NCI-H1105 (cell line): ENCODE measurements around the gene SLC2A4RG.

Experiments
- DNase-seq: peaks from one replicate; lab custom pipeline; 2025; lab: John Stamatoyannopoulos, UW

Gene SLC2A4RG

DNA sequence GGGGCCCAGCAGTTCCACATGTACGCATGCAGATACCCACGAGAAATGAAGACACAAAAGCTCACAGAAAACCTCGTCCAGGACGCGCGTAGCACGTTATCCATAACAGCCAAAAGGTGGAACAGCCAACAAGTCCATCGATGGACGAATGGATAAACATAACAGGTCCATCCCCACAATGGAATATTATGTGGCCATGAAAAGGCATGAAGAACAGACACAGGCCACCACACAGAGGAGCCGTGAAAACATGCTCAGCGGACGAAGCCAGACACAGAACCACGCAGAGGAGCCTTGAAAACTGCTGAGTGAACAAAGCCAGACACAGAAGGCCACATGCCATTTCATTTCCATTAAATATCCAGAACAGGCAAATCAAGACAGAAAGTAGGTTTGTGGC lies 38.0 kb downstream of the SLC2A4RG start:
- no peak for DNase-seq

DNA sequence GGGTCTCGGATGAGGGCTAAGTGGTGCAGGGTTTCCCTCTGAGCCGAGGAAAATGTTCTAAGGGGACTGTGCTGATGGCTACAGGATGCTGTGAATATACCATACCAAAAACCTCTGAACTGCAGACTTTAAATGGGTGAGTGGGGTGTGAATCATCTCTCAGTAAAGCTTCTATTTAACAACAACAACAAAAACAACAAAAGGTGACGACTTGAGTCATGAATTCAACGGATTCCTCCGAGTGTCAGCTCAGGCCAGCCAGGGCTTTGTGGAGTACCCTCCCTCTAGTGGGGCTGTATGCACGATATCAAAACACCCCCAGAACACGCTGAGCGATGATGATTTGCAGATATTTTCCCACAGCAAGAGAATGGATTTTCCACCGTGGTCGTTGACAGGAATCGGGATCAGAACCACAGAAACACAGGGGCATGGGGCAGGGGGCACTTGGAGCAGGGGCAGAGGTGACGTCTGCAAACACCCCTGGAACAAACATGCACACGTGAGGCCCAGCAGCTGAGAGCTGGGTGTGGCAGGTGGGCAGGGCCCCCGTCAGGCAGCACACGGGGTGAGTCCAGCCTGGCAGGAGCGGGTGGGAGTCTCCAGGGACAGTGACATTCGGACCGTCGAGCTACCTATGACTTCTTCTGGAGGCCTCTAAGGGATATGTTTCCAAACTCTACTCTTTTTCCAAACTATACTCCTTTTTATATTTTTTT lies 38.6 kb downstream of the SLC2A4RG start:
- no peak for DNase-seq

DNA sequence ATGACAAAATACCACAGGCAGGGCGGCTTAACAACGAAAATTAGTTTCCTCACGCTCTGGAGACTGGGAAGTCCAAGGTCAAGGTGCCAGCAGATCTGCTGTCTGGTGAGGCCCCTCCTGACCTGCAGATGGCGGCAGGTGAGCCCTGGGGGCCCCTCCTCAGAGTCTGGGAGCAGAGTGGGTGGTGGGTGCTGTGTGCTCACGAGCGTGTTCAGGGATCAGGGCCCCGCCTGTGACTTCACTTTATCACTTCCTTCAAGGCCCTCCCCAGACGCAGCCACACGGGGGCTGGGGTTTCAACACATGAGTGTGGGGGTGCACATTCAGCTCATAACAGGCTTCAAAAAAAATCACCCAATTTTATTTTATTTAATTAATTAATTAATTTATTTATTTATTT lies 39.3 kb downstream of the SLC2A4RG start:
- DNase-seq = no peak

DNA sequence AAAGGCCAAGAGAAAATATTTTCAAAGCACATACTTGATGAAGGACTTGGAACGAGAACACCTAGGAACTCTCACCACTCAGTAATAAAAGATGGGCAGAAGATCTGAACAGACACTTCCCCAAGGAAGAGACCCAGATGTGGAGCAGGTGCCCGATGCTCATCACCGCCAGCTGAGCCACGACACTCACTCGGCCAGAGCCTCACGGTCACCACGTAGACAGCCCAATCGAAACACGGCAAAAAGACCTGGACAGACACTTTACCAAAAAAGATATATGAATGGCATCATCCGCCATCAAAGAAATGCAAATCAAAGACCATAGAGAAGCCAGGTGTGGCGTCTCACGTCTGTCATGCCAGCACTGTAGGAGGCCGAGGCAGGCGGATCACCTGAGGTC lies 41.6 kb downstream of the SLC2A4RG start:
- DNase-seq = no peak

DNA sequence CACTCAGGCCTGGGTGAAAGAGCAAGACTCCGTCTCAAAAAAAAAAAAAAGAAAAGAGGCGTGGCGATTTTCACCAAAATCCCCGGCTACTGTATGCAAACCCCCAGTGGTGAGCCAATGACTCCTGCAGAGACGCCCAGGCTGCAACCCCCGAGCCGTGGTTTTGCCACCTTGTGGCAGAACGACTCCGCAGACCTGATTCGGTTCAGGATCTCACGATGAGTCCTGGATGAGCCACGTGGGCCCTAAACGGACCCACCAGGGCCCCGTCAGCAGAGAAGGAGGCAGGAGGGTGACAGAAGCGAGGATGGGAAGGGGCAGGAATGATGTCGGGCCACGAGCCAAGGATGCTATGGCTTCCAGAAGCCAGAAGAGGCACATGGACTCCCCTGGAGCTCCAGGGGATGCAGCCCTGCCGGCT lies 42.5 kb downstream of the SLC2A4RG start:
- no peak for DNase-seq

DNA sequence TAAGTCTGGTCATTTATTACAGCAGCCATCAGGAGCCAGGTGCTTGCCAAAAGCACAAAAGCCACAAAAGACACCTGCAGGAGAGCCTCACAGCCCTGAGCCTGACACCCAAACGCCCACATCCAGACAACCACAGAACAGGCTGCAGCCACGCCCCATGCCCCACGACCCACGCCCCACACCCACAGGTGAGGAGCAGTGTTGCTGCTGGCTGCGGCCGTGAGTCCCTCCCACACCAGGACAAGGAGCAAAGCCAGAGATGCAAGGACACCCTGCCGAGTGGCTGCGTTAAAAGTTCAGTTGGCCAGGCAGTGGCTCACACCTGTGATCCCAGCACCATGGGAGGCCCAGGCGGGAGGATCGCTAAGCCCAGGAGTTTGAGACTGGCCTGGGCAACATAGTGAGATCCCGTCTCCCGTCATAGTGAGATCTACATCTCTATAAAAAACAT lies 43.0 kb downstream of the SLC2A4RG start:
- DNase-seq = no peak

DNA sequence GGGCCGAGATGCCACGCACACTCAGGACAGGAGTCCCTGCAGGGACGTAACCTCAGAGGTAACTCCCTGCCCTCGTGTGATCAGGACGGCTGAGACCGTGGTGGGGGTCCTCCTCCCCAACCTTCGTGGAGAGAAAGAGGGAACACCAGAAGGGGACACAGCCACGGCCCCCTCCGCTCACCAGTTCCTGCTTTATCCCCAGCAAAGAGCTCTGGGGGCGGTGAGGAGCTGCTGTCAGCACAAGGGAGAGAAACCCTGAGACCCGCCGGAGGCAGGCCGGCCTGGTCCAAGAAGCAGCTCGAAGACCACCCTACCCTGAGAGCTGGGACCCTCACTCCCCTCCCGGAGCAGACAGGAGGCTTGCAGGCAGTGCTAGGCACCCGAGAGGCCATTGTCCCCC lies 44.4 kb downstream of the SLC2A4RG start:
- DNase-seq = no peak

DNA sequence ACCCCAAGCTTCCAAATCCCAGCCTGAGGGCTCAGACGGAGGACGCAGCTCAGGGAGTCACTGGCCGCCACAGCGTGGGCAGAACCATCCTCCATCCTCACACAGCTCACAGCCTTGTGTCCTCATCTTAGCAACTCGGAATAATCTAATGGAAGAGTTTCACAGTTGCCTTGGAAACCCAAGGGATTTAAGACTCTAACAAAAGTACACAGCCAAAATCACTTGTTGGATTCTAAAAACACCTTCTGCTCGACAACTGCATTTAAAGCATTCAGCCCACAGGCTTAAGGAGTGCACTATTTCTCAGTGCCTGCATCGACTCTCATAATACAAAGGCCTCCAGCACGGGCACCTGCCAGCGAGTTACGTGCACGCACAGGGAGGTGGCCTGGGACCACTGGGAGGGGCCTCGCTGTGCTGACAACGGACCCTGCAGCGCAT lies 46.1 kb downstream of the SLC2A4RG start:
- no peak for DNase-seq

DNA sequence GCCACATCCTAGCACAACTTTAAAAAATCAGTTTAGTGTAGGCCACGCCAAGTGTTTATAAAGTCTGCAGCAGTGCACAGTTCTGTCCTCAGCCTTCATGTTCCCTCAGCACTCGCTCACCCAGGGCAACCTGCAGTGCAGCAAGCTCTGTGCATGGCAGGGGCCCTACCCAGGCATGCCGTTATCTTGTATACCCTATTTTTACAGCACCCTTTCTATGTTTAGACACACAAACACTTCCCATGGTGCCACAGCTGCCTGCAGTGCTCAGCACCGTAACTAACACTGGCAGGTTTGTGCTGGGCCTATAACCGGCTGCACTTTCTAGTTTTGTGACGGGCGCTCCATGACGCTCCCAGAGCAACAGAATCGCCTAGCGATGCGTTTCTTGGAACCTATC lies 47.7 kb downstream of the SLC2A4RG start:
- DNase-seq = no peak

DNA sequence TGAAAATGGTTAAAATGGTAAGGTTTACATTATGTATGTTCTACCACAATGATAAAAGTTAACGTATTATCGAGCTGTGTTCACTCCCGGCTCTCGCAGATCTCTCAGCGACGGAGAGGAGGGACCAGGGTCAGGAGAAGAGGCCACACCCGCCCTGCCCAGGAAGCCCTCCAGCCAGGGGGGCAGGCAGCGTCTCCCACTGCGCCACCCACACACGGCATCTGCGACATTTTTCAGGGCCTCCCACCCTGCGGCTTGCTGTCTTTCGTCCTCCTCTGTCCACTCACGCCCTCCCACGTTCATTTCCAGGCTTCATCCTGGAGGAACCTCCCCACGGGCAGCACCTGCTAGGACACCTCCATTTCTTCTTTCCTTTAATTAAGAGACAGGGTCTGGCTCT lies 48.2 kb downstream of the SLC2A4RG start:
- no peak for DNase-seq

DNA sequence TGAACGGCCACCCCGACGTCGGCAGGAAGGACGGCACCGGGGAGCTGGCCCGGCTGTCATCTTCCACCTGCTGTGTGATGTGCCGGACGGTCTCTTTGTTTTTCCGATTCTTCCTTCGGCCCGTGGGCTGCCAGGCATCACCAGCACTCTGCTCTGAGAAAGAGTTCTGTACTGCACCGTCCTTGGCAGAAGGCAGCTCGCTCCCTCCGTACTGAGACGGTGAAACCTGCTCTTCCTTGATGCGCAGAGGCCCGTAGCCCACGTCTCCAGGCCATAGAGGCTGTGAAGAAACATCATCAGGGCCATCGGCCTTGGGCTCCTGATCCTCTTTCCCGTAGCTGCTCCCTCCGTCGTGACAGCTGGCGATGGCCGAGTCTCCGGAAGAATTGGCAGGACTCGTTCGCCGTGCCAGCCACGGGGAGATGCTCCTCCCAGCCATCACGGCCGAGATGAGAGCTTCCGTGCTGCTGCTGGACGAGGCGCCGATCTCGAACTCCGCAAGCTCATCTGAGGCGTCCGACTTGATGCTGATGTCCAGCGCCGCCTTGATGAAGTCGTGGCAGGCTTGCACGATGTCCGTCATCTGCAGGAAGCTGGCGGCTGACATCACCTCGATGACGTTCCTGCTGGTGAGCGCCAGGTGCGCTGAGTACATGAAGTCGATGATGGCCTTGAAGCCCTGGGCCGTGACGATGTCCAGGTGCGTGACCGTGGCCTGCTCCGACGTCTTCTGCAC lies 50.4 kb downstream of the SLC2A4RG start:
- no peak for DNase-seq

DNA sequence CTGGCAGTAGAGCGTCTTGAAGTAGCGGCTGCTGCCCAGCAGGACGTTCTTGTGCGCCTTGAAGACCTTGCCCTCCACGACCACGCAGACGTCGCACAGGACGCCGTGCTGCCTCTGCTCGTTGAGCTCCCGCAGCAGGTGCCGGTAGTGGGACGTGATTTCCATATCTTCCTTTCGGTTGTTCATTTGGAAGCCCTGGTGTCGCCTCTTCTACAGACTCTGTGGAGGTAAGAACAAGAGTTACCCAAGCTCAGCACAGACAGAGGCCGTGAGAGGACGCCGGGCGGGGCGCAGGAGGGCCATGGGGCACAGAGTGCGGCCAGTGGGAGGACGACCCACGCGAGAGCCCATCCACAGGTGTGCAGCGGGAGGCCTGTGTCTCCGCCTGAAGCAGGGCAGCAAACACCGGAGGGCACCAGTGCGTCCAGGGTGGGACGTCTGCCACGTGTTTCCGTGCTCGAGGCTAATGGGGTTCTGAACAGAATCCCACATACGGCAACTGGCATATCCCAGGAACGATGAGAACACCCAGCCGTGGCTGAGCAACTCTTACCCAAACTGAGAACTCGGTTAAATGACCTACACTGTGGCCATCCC lies 51.1 kb downstream of the SLC2A4RG start:
- no peak for DNase-seq

DNA sequence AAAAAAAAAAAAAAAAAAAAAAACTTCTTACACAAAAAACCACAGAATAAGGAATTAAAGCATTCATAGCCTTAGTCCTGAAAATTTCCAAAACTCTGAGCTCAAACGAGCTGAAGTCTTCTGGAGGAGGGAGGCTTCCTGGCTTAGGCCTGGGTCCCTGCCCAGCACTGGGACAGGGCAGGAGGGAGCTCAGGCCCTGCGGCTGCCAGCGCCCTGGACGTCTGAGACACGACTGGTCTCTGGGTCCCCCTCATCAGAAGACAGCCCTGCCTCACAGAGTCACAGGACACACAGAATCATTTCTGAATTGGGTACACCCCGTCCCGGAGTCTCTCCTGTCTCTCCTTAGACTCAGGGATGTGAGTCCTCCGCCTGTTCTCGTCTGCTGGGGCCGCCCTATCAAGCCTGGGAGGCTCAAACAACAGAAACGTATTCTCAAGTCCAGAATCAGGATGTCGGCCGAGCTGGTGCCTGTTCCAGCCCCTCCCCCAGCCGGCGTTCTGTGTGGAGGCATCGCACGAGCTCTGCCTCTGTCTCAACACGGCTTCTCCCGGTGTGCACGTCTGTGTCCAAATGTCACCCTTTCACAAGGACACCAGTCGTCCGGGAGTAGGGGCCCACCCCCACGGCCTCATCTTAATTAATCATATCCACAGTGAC lies 52.1 kb downstream of the SLC2A4RG start:
- DNase-seq = no peak

DNA sequence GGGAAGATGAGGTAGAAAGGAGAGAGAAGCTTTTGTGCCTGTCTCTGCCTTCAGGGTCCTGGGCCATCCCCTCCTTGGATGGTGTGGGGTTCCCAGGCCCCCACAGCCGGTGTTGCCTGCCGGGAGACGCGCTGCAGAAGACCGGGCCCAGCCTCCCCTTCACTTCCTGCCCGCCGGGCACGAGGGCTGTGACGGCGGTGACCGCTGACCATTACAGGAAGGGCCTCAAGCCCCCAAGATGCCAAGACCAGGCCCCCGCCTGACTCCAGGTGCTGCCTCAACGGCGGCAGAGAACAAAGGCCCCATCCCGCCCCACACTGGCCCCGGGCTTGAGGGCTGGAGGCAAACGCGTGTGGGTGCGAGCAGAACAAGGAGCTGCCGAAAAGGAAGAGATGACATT lies 53.3 kb downstream of the SLC2A4RG start:
- no peak for DNase-seq
